HG03060 (cell line): ENCODE measurements around the gene DNMBP.
"Not testable (repeated sequence)": the region's sequence is repeated elsewhere in the genome, so short reads cannot be mapped to it uniquely, and the experiment has no call there.

Experiments
- ATAC-seq: cut with Tn5 transposase; IDR thresholded peaks from one replicate; pipeline ENCODE4 v1.9.1; 2021; ENCODE audit warnings: low read depth, moderate number of reproducible peaks; ENCODE audit not compliant: unreplicated experiment

The DNMBP gene

DNA sequence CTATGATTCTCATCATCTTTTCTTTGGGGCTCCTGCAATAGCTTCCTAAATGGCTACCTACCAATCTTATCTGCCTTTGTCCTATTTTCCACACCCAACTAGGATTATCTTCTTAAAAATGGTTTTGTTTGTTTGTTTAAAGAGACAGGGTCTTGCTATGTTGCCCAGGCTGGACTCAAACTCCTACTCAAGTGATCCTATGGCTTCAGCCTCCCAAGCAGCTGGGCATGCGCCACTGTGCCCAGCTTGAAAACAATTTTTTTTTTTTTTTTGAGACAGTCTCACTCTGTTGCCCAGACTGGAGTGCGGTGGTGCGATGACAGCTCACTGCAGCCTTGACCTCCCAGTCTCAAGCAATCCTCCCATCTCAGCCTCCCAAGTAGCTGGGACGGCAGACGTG is 14.9 kb downstream of the DNMBP start:
- ATAC-seq, result no peak

DNA sequence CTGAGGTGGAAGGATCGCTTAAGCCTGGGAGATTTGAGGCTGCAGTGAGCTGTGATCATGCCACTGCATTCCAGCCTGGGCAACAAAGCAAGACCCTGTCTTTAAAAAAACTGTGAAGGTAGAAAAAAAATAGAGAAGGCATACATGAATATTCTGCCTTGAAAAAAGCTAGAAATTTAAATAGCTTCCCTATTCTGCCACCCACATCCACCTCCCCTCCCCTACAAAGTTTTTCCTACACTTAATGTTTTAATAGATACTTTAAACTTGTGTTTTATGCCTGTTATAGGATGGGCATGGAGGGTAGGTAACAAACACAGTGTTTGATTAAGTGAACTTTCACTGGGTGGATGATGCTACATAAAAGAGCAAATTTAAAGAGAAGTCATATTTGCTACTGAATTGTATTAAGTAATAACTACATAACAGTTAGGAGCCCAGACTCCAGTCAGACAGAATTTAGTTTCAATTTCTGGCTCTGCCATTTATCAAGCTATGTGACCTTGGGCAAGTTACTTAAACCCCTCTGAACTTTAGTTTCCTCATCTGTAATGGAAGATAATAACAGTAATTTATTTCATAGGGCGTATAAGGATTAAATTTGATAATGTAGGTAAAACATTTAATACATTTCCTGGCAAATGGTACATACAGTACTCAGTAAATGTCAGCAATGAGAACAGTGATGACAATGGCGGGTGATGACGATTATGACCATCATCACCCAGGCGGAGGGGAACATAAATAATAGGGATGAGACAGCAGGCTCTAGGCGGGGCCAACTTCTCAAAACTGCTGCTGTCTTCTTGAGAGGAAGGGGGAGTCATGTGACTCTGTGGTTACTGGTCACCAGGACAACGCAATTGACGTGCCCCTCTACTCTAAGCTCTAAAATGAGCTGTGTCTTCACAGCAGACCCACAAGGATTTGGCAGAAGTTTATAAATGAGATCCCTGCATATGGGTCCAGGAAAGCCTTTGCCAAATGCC is 15.8 kb downstream of the DNMBP start:
- ATAC-seq, result peak; percentile 77

DNA sequence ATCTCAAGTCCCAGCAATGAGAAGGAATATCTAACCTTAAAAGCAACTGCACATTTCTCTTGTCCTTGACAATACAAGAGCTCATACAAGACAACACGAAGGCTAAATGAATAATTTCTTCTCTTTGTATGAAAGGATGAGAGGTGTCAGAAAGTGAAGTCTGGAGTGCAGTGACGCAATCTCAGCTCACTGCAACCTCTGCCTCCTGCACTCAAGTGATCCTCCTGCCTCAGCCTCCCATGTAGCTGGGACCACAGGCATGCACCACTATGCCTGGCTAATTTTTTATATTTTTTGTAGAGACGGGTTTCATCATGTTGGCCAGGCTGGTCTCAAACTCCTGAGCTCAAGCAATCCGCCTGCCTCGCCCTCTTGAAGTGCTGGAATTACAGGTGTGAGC is 24.1 kb downstream of the DNMBP start:
- ATAC-seq, result not testable (repeated sequence)

DNA sequence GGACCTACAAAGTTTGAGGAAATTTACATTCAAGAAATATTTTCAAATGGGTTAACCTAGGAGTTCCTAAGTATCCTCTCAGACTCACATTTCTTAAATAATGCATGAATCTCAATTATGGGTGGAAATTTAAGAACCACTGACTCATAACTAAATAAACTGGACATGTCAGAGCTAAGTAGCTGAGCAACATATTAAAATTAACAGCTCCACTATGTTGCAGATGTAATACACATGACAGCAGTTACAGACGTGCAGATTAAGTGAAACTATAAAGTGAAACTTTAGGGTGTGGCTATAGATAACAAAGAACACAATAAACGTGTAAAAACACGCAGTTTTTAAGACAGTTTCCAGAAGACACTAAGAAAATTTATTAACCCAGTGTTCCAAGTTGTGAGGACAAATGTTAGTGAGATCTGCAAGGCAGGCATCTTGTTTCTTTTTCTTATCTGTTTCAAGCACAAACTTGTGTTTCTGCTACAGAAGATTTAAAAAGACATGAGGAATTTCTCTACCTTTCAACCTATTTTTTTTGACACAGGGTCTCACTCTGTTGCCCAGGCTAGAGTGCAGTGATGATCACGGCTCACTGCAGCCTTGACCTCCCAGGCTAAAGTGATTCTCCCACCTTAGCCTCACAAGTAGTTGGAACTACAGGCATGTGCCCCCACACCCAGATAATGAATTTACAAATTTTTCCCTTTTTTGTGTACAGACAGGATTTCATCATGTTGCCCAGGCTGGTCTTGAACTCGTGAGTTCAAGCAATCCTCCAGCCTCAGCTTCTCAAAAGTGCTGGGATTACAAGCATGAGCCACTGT is 25.3 kb downstream of the DNMBP start:
- ATAC-seq, result no peak

DNA sequence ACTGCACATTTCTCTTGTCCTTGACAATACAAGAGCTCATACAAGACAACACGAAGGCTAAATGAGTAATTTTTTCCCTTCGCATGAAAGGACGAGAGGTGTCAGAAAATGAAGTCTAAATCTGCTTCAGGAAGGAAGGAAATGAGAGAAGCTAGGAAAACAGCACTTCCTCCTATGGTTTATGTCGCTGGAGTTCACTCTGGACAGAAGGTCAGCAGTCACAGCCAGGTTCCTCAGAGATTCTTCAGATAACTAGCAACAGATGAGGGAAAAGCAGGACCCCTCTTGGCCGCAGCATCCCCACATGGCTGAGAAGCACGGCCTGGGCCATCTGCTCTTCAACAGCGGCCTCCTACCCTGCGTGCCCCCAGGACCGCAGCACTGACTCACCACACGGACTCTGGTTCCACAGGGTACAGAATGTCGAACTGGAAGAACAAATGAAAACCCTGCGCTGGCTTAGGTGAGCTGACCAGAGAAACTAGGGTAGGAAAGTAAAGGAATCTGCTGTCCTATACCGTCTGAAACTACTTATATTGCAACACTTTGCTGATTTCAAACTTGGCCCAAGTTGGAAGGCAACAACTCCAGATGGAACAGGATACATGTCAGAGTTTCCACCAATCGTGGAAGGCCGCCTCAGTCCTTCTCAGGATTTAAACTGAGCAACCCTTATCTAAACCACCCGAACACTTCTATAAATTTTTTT is 26.3 kb downstream of the DNMBP start:
- ATAC-seq, result no peak

DNA sequence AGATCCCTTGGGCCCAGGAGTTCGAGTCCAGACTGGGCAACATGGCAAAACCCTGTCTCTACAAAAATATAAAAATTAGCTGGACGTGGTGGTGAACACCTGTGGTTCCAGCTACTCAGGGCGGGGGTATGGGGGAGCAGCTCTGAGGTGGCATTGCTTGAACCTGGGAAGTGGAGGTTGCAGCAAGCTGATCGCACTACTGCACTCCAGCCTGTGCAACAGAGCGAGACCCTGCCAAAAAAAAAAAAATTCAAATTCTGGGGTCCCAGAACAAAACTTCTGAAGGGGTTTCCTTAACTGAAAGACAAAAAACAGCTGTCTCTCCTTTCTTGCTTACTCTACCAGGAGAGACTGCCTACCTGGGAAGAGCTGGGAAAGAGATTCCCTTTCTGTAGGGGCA is 27.0 kb downstream of the DNMBP start:
- no peak for ATAC-seq

DNA sequence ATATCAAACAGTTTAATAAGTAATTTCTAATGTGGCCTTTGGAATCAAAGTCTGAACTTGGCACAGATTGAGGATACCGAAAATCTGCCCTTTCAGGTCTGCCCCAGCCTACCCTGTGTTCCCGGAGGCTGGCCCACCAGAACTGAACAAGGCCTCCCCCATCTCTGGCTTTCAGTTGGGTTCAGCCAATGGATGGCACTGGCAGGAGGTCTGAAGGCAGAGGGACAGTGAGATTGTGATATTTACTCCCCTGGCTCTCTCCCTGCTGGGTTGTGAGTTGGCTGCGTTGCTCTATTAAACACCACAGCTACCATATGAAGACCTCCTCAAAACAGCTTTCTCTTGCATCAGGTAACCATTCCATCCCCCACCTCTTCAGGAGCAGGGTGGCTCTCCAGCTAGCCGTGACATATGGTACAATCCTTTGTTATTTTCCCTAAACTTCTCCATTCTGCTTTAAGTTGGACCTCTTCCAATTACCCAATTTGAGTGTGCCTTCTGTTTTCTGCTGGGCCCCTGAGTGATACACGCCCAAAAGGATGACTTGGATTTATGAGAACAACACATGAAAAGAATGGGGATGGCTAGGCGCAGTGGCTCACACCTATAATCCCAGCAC is 28.1 kb downstream of the DNMBP start:
- ATAC-seq, result no peak

DNA sequence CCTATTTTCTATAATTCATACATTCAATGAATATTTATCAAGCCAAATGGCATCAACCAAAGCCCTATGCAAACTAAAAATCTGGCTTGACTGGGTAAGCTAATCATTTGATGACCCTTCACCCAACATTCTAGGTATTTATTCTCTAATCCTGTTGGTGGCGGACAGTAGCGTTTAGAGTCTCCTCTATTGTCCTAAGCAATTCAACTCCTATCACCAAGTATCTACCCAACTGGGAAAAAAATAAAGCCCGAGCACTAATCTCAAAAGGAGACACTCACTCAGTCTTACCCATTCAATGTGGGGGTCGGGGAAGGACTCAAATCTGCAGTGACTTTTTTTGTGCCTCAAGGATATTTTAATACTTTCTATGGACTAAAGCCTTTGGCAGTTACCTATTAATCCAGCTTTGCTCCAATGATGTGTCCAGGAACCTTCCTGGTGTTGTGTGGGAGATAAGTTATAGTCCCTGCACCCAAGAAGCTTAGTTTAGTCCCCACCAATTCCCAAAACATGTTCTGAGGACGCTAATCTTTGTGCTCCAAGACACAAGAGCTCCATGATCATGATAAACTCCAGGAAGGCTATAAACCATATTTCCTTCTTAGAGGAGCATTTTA is 30.6 kb downstream of the DNMBP start:
- ATAC-seq, result no peak

DNA sequence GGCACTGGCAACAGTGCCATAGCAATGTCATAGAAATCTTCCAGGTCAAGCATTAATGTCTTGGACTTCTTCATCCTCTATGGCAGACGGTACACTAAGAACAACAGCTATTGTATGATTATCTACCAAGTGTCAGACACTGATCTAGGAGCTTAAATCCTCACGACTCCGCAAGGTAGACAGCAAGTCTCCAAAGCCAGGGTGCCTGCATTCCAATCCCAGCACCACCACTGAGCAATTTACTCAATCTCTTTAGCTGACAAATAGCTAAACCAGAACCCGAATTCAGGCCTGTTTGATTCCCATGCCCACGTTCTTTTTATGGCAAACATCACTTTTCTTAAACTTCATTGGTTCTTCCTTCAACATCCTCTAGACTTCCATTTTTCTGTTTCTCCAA is 31.8 kb downstream of the DNMBP start:
- ATAC-seq, result no peak

DNA sequence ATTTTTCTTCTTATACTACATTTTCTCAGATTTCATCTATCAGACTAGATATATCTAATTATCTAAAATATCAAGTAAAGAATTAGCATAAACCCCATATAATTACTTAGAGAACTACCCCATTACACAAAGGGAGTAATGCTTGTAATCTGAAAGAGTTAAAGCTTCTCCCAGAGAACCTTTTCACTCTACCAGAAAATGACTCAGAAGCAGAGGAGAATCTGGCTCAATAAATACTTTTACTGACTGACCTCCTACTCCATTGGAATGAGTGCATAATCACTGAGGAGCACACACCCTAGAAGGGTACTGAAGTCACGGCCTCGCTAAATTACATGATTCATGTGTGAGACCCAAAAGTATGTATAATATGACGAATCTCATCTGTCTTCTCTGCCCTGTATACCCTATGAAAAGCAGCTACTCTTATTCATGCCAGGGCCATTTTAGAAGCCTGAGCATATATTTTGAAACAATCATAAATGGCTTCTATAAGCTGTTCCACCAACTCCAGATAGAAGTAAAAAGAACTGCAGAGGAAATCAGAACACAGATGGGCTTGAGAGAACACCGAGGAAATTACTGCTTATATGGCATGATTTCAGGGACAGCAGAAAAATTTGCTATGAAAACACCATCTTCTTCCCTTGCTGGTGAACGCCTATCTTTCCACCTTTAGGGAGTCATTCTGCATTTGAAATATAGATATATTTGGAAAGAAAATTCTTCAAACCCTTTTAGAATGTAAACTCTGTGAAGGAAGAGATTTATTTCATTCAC is 32.7 kb downstream of the DNMBP start:
- no peak for ATAC-seq

DNA sequence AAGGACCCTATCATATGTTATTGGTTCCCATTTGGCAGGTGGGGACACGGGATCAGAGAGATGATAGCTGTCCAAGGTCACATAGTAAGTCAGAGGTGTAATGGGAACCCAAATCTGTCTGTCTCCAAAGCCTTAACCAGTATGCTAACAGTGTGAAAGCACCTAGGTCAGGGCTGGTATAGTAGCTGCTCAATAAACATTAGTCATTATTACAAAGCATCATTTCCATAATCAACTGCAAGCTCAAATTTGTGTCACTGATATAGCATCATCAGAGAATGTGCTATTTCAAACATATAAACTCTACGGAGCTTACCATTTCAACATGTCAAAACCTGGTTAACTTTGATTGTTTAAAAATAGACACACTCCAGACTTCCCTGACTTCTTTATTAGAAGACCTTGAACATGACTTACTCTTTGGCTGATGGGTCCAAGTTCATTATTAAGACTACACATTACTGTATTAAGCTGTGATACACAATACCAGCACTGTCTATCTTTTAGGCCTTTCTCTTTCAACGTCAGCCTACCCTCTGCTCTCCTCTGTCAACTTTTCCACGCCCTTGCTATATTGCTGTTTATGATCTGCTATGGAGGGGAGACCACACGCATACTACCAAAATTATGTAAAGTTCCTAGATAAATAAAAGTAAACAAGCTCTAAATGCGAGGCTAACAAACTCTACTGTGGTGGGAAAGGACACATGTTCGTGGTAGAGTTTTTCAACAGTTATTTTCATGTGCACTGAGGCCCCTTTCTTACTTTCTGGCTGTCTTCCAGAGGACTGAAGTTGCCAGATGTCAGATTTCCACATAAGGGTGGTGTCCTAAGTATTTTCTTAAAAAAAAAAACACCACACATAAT is 33.6 kb downstream of the DNMBP start:
- ATAC-seq, result no peak

DNA sequence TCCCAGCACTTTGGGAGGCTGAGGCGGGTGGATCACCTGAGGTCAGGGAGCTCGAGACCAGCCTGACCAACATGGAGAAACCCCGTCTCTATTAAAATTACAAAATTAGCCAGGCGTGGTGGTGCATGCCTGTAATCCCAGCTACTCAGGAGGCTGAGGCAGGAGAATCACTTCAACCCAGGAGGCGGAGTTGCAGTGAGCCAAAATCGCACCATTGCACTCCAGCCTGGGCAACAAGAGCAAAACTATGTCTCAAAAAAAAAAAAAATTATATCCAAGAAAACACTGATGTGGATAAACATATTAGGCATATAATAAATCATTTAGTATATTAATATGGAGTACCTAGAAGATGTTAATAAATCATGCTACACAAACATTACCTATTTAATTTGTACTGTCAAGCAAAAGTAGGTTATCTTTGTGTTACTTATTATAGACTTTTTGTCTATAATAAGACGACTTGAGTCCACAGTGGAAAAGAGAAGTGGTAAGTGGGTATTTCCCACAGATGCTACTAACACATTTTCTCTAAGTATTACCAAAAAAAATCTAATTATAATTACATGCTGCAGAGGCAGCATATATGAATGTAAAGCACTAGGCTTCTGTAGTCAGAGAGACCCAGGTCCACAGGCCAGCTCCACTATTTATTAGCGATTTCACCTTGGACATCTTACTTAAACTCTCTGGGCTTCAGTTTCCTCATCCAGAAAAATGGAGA is 34.5 kb downstream of the DNMBP start:
- no peak for ATAC-seq

DNA sequence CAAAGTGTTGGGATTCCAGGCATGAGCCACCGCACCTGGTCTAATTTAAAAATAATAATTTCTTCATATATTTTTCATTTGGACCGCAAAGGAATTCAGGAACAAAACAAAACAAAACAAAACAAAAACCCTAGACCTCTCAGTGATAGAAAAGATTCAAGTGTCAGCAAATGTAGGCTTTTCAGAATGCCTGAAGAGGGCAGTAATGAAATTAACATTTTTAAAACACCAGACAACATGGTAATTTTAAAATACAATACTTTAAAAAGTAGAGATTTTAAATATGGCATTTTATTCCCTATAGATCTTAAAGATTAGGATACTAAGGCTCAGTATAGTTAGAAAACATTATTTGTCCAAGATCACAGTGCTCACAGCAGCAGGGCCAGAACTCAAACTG is 36.6 kb downstream of the DNMBP start:
- no peak for ATAC-seq

DNA sequence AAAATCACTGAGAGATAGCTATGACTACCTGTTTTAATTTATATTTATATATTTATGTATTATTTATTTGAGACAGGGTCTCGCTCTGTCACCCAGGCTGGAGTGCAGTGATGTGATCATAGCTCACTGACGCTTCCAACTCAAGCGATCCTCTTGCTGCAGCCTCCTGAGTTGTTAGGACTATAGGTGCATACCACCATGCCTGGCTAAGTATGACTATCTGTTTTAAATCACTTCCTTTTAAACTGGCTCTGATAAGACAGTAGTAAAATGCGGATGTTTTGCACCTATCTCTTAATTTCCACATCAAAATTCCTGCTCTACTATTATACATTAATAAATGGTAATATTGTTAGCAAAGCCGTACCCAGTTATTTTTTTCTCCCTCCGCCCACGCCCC is 41.8 kb downstream of the DNMBP start:
- ATAC-seq, result no peak

DNA sequence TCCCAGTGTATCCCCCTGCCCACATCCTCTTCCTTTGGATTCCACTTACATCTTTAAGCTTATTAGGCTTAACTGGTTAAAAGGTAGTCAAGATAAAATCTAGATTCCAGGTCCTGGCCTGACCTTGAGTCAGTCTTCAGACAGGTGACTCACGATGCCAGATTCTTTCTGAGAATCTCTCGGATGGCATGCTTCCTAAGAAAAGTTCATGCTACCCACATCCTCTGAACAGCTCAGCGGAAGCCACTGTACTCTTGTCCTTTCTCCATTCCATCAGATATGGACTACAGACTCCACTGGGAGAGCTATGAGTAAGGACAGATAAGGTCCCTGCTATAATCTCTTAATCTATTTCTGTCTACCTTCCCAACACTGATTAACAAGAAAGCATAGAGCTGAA is 43.4 kb downstream of the DNMBP start:
- ATAC-seq, result no peak

DNA sequence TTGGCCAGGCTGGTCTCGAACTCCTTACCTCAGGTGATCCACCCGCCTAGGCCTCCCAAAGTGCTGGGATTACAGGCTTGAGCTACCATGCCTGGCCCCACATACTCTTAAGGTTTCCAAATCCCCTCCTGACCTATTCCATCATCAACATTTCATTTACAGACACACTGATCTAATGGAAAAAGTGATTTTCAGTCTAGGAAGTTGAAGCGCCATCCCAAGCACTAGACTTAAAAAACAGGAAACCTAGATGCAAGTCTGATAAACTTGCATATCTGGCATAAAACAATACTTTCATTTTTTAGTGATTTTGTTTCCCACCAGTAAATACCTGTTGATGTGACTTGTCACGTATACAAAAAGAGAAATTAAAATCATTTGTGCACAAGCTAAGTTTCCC is 44.0 kb downstream of the DNMBP start:
- ATAC-seq, result no peak

DNA sequence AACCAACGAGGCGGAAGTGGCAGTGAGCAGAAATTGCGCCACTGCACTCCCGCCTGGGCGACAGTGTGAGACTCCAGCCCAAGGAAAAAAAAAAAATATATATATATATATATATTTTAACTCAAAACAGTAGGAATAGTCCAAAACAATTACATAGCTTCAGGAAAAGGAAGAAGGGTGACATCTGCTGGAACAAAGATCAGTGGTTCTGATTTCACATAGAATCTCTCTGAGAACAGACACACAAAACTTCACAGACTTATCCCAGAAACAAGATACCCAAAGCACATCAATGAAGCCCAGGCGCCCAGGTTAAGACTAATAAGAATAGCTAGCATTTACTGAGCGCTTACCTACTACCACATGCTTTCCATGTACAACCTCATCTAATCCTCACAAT is 45.0 kb downstream of the DNMBP start:
- ATAC-seq, result no peak
